C4-2B (cell line): ENCODE data around the gene ITGA3.

ENCODE experiments used
- H3K27ac ChIP-seq: fragments of 450-650 bp; 2 replicates; pipeline ENCODE4 v1.5.1; 2017
- CTCF ChIP-seq: fragments of 450-650 bp; conservative IDR thresholded peaks from 2 replicates; pipeline ENCODE4 v1.5.1; 2017; ENCODE audit warnings: mild to moderate bottlenecking
- ZFX ChIP-seq: fragments of 450-650 bp; IDR thresholded peaks from 2 replicates; pipeline ENCODE4 v1.6.1; 2017

The ITGA3 gene

DNA sequence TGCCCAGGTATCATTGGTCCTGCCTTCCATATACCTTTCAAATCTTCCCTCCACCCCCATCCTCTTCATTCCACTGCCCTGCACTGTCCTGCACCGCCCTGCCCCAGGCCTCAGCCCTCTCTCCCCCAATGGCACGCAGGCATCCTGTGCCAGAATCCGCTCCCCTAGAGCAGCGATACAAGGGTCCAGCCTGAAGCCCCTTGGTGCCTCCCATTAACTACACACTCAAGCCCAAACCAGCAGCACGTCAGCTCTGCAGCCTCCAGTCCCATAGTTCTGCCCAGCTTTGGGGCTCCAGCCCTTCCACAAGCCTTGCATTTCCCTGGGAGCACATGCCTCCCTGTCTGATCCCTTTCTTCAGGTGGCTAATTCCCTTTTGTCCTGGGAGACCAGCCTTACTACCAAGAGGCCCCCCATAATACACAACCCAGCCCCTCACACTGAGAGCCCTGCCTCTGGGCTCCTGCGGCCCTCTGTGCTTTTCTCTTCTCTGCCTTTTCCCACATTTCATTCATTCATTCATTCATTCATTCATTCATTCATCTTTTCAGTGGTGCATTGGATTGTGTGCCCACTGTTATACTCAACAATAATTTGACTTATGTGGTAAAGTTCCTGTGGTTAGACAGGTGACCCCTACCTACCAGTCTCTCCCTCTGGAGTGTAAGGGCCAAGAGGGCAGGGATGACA is 34.1 kb upstream of the ITGA3 start:
- TF ChIP-seq ZFX (no peak), CTCF (no peak)
- H3K27ac ChIP-seq = no peak overlapping the region

DNA sequence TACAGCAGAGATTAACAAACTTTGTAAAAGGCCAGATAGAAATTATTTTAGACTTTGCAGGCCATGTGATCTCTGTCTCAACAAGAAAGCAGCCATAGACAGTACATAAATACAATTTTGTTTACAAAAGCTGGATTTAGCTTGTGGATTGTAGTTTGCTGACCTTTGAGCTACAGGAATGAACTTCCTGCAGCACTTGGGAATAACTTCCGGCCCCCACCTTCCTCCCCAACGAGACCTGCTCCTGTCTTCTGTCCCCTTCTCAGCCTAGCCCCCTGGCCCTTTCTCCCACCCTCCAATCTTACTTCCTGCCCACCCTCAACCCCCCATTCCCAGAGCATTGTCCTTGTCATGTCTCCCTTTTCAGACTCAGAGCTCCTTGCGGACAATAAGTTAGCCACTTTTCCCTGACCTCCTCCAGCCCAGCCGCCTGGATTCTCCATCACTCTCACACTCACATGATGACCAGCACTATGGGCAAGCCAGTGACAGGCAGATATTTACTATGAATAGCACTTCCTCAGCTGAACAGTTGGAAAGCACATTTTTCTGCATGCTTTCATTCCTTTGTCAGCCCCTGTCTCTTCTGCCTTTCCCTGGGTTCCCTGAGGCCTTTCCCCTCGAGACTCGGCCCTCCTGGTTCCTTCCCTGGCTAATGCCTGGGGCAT is 33.3 kb upstream of the ITGA3 start:
- H3K27ac ChIP-seq = no peak overlapping the region
- TF ChIP-seq ZFX (no peak), CTCF (no peak)

GRCh38 chr17:50023520-50023919 is 32.4 kb upstream of the ITGA3 start:
- no peak for TF ChIP-seq CTCF
- TF ChIP-seq ZFX = no peak
- no peak overlapping the region for H3K27ac ChIP-seq

GRCh38 chr17:50024808-50025207 is 31.1 kb upstream of the ITGA3 start:
- no peak overlapping the region for H3K27ac ChIP-seq
- TF ChIP-seq ZFX (no peak), CTCF (no peak)

DNA sequence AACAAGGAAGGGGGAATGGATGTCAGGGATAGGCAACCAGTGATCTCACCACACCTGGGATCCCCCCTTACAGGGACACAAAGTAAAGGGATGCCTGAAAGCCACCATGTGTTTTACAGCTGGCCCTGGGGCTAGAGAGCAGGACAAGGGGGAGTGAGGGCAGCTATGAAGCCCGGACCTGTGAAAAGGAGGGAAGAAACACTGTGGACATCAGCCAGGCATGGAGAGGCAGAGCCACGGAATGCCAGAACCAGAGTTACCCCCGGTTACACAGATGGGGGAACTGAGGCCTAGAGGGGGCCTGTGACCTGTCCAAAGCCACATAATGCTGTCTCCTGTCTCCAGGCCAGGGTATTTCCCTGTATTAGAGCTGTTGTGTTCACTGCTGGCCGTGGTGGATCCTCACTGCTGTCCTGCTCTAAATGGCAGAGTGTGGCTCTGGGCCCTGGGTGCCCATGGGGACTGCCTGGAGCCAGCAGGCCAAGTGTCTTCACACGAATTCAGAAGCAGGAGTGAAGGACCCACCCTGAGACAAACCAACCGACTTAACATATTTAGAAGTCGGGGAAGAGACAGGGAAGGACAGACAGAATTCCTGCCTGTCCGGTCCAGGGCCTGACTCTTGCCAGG is 29.7 kb upstream of the ITGA3 start:
- TF ChIP-seq ZFX (no peak), CTCF (no peak)
- H3K27ac ChIP-seq = no peak overlapping the region

GRCh38 chr17:50026837-50027171 is 29.1 kb upstream of the ITGA3 start:
- H3K27ac ChIP-seq = no peak overlapping the region
- no peak for TF ChIP-seq ZFX
- peak; percentile 96 for TF ChIP-seq CTCF

GRCh38 chr17:50027172-50027880 is 28.6 kb upstream of the ITGA3 start:
- TF ChIP-seq CTCF (peak; percentile 77), ZFX (no peak)
- no peak overlapping the region for H3K27ac ChIP-seq
